Tibial nerve (tissue), 4 donors: ENCODE results near the gene HEXIM2.

ENCODE experiments used
- EP300 ChIP-seq, 2 donors: sonication (generic); formaldehyde crosslinking; IDR thresholded peaks; one replicate each; pipeline ENCODE4 v1.6.1; 2017; ENCODE audit warnings: antibody characterized with exemption in 2 of 2, mild to moderate bottlenecking in 1 of 2
- POLR2A ChIP-seq, 2 donors: fragments of 450-650 bp; IDR thresholded peaks; one replicate each; pipeline ENCODE4 v1.6.1; 2017; ENCODE audit warnings: antibody characterized with exemption in 2 of 2, mild to moderate bottlenecking in 2 of 2, moderate library complexity in 2 of 2
- TF ChIP-seq, protein P1 (sequence below), 5 experiments: fragments of 200-600 bp in 3 of 5; fragments of 450-650 bp in 2 of 5; sonication (generic) in 3 of 5; IDR thresholded peaks; one replicate each; pipeline ENCODE4 v1.5.1; 2016 to 2019; ENCODE audit warnings: antibody characterized with exemption in 5 of 5, mild to moderate bottlenecking in 3 of 5, moderate library complexity in 2 of 5

DNA sequence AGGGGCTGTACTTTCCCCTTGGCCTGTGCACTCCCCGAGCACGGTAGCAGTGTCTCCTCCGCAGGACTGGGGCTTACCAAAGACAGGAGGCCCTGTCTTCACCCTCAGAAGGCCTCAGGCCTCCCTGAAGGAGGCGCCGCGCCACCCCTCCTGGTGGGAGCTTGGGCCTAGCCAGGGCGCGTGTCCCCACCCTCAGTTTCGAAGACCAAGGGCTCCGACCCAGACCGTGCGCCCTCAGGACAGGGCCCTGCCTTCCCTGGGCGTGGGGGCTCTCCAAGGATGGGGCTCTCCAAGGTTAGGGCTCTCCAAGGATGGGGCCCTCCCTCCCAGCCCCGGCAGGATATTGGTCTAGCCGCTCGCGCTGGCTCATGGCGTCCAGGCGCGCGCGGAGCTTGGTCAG, 41.1 kb upstream of the HEXIM2 start:
- no peak for TF ChIP-seq POLR2A (IDR thresholded peaks at IDR 0.05)
- TF ChIP-seq, protein P1, sequence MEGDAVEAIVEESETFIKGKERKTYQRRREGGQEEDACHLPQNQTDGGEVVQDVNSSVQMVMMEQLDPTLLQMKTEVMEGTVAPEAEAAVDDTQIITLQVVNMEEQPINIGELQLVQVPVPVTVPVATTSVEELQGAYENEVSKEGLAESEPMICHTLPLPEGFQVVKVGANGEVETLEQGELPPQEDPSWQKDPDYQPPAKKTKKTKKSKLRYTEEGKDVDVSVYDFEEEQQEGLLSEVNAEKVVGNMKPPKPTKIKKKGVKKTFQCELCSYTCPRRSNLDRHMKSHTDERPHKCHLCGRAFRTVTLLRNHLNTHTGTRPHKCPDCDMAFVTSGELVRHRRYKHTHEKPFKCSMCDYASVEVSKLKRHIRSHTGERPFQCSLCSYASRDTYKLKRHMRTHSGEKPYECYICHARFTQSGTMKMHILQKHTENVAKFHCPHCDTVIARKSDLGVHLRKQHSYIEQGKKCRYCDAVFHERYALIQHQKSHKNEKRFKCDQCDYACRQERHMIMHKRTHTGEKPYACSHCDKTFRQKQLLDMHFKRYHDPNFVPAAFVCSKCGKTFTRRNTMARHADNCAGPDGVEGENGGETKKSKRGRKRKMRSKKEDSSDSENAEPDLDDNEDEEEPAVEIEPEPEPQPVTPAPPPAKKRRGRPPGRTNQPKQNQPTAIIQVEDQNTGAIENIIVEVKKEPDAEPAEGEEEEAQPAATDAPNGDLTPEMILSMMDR (IDR thresholded peaks at IDR 0.05): no peak
- TF ChIP-seq EP300 (IDR thresholded peaks at IDR 0.05): no peak
